Posterior cingulate gyrus (tissue), 11 donors: ENCODE measurements around the gene UNC119.
A peak's percentile ranks its signal among the peaks of the same experiment; 100 is the strongest.
"Not testable (repeated sequence)": the region's sequence is repeated elsewhere in the genome, so short reads cannot be mapped to it uniquely, and the experiment has no call there.

Experiments used
- DNase-seq, 10 donors: peaks; one replicate each; pipeline versions ENCODE4 v3.0.0 to v3.0.0-alpha.2; 2020 to 2021; ENCODE audit warnings: mixed read lengths in 3 of 10
- intact Hi-C: fragments of 100-400 bp; cut with DNase I; formaldehyde crosslinking; loops from one replicate; pipeline ENCODE4 v1.15.1; 2023

UNC119 gene

DNA sequence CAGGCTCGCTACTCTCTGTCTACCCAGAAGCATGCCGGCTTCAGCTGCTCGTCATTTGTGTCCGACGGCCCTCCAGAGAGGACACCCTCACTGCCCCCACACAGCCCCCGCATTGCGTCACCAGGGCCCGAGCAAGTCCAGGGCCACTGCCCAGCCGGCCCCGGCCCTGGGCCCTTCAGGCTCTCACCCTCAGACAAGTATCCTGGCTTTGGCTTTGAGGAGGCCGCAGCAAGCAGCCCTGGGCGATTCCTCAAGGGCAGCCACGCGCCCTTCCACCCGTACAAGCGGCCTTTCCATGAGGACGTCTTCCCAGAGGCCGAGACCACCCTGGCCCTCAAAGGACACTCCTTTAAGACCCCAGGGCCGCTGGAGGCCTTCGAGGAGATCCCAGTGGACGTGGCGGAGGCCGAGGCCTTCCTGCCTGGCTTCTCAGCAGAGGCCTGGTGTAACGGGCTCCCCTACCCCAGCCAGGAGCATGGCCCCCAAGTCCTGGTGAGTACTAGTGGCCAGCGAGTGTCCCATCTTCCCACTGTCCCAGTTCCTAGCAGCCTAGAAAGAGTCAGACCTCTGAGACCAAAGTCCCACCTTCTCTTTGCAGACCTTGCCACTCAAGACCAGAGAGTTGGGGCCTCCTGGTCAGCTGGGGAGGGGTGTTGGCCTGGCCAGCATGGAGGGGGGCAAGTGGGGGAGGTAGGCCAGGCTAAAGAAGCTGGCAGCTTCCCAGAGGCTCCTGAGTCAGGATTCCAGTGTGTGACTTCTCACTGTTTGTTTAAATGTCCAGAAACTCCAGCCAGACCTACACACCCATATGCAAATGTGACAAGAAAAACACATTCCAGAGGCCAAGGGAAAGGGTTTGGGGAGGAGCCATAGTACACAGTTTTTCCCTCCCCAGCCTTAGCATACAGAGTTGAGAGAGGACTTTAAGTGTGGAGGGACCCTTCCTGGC lies 27.7 kb downstream of the UNC119 start:
- peak in 2 of 10 donors; percentile 66 to 73 for DNase-seq
- intact Hi-C loops, result no loop called here

DNA sequence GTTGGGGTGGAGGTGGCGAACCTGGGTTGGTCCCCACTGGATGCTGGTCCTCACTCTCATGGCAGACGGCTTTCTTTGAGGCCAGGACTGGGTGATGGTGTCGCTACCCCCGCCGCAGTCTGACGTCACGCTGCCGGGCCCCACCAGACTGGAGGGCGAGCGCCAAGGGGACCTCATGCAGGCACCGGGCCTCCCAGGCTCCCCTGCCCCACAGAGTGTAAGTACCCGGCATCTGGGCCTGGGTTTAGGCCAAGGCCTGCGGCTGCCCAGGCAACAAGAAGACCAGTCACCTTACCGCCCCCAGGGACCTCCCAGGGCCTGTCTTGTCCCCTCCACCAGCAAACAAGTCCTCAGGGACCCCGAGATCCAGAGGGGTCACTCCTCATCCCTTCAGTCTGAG lies 28.5 kb downstream of the UNC119 start:
- peak in 2 of 10 donors; percentile 65 to 72 for DNase-seq
- intact Hi-C loops, result no loop called here

DNA sequence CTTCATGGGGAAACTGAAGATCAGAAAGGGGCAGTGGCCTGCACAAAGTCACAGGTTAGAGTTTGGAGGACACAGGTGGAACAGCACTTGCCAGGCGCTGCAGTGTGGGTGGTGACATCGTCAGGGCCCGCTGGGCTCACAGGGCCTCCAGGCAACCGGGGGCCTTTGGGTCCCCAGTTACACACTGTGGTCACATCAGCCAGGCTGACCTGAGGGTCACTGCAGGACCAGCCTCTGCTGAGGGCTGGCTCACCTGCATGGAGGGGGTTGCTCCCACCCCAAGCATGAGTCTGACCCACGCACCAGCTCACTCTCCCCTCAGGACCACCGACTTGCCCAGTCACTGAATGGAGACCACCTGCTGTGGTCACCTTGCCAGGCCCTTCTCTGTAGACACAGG lies 29.2 kb downstream of the UNC119 start:
- intact Hi-C loops, result no loop called here
- peak in 2 of 10 donors; percentile 45 to 74 for DNase-seq

DNA sequence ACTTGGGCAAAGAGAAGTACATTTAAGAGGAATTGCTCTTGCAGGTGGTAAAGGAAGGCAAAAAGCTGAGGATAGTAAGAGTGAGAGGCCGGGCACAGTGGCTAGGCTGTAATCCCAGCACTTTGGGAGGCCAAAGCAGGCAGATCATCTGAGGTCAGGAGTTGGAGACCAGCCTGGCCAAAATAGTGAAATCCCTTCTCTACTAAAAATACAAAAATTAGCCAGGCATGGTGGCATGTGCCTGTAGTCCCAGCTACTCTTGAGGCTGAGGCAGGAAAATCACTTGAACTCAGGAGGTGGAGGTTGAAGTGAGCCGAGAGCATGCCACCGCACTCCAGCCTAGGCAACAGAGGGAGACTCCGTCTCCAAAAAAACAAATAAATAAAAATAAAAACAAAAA lies 30.1 kb downstream of the UNC119 start:
- intact Hi-C loops, result not testable (repeated sequence)
- peak in 1 of 10 donors; percentile 24 for DNase-seq

DNA sequence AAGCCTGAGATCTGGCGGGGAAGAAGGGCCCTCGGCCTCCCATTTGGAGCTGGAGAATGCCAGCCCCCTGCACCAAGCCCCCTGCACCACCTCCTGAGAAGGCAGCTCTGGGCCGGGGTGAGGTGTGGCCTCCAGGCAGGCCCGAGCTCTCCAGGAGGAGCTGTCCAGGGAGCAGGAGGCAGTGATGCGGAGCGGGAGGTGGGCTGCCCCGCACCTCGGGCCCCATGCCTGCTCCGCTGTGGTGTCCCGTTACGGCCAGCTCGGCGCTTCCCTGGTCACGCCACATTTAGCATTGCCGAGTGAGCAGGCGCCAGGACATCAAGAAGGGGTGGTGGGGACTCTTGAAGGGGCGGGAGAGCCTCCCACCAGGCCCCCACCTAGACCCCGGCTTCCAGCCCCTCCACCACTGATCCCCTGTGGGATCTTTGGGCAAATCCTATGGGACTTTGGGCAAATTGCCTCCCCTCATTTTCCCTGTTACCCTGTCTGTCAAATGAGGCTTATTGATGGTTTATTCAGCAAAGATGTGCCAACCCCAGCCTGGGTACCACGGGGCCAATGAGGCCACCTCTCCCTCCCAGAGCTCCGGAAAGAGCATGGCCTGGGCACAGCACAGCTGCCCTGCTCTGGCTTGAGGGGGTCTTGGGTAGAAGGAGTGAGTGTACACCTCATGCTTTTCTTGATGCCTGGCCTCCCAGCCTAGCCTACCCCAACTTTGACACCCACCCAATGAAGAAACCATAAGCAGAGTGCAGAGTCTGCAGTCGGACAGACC lies 30.9 kb downstream of the UNC119 start:
- DNase-seq, result peak in 2 of 10 donors; percentile 62 to 64
- intact Hi-C loops, result no loop called here

DNA sequence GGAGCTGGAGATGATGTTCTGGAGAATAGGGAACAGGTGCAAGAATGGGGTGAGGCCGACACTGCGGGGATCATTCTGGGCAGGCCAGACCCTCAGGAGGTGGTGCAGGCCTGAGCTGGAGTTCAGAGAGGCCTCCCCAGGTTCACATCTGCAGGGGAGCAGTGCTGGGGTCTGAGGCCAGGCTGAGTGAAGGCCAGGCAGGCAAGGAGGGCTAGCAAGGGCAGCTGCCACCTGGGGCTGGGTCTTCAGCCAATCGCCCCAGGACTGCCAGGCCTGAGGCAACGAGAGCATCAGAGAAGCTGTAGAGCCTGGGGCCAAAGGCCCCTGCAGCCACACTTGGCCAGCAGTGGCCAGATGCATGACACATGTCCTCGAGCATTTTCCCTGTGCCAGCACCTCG lies 31.7 kb downstream of the UNC119 start:
- DNase-seq, result peak in 2 of 10 donors; percentile 35 to 67
- intact Hi-C loops, result no loop called here

DNA sequence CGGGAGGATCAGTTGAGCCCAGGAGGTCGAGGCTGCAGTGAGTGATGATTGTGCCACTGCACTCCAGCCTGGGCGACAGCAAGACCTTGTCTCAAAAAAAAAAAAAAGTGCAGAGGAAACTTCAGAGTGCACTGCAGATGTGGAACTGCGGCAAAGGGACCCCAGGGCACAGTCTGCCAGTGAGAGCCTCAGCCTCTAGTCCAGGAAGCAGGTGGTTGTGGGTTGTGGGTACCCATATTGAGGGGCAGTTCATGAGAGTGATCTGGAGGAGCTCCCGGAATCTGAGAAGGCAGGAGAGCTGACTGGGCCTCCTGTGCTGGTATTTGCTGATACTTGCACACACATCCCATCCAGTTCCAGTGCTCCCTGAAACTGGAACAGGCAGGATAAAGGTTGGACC lies 33.2 kb downstream of the UNC119 start:
- intact Hi-C loops, result no loop called here

DNA sequence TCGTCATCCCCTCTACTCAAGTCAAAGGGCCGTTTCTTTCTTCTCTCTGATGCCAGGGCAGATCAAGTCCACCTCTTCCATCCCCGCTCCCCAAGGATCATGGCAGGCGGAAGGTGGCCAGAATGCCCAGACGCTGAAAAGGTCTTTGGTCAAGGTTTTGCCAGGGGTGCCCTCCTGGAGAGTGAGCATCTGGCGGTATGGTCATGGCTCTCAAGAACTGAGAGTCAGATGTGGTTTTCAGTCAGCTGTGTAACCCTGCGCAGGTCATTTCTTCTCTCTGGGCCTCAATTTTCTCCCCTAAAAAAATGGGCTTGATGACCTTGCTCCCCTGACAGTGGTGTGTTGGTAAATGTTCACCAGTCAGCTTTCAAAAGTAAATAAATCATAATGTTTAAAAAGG lies 33.8 kb downstream of the UNC119 start:
- DNase-seq, result peak in 2 of 10 donors; percentile 12 to 38
- intact Hi-C loops, result no loop called here

More for the DNA sequence above, 33.2 kb downstream of the UNC119 start:
- peak in 2 of 10 donors; percentile 24 to 25 for DNase-seq

DNA sequence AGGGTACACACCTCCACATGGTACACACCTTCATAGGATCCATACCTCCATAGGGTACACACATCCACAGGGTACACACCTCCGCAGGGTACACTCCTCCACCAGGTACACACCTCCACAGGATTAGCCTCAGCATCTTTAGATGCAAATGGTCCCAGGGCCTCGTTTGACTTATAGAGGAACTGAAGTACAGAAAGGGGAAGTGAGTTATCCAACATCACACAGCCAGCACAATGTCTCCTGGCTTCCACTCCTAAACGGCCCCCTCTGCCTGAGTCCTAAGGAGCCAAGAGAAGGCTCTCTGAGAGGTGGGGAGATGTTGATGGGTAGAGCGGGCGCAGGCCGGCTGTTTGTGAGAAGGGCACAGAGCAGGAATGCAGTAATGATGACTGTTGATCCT lies 34.3 kb downstream of the UNC119 start:
- intact Hi-C loops, result no loop called here
- DNase-seq, result peak in 2 of 10 donors; percentile 11 to 25

DNA sequence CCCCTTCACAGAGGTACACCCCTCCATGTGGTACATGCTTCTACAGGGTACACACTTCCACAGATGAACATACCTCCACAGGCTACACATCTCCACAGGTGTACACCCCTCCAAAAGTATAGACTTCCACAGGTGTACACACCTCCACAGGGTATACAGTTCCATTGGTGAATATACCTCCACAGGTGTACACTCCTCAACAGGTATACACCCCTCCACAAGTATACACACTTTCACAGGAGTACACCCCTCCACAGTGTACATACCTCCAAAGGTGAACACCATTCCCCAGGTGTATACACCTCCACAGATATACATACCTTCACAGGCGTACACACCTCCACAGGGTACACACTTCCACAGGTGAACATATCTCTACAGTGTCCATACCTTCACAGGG lies 36.9 kb downstream of the UNC119 start:
- intact Hi-C loops, result no loop called here
- DNase-seq, result no peak

DNA sequence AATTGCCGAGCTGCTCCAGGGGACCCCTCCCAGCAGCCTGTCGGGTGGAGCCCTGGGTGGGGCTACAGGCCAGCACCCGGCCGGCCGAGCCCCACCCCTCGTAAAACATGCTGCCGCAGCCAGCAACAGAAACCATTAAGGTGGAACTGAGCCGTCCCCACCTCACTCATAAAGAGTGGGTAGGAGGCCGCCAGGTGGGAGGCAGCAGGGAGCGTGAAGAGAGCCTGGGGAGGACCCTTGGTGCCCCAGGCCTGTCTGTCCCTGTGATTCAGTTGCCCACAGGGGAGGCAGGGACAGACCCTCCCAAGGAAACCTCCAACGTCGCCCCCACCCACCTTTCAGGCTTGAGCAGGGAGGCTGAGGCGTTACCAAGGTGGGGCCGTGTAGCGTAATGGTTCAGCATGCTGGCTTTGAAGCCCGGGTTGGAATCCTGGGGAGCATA lies 37.8 kb downstream of the UNC119 start:
- DNase-seq, result peak in 2 of 10 donors; percentile 31 to 41
- intact Hi-C loops, result no loop called here

DNA sequence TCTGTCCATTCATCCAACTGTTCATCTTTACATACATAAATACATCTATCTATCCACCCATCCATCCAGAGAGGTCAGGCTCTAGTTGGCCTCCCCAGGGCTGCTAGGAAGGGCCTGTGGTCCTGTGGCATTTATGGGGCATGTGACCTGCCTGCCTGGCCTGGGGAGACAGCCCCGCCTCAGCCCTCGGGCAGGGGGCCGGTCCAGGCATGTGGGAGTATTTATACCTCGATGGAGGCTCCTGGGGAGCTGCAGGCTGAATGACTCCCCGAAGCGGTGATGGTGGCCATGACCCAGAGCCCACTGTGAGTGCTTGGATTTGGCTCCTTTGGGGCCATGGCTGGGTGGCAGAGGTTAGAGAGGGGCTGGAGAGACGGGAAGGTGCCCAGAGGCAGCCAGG lies 38.9 kb downstream of the UNC119 start:
- intact Hi-C loops, result no loop called here
- peak in 2 of 10 donors; percentile 31 to 41 for DNase-seq

DNA sequence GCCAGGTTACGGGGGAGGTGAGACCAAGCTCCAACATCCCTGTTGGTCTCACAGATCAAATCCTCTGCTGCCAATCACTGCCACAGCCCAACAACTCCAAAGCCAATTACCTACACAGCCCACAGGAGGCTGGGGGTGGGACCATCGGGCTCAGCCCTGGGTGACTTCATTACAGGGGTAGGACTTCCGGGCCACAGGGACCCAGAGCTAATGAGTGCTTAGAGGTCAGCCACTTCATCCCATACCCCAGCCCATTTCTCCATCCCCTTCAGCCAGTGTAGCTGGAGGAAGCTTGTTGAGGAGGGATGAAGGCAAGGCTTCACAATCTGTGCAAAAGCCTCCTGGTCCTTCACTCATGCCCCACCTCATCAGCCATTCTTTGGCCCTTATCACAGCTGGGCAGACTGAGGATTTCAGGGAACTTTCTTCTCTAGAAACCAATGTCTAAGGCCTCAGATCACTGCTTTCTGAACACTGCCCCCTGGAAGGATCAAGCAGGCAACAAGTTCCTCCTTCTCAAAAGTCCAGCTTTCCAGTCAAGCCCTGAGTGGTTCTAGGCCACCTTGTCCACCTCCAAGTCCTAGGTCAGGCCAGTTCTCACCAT lies 40.5 kb downstream of the UNC119 start:
- intact Hi-C loops, result no loop called here
- no peak for DNase-seq

DNA sequence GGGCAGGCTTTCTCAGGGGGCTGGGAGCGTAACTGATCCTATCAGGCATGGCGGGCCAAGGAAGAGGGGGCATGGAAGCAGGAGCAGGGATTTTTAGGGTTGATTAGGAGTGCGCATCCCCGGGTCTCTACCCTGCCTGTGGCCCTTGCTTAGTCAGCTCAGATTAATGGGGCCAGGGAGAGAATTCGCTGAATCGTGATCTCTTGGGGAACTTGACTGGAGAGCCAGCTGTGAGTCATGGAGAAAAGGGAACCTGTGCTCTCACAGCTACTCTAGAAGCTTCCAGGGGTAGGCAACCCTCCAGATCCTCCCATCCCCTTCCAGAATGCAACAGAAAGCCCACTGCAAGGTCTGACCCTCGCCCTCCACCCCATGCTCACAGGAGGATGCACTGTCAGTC lies 42.6 kb downstream of the UNC119 start:
- DNase-seq, result peak in 2 of 10 donors; percentile 18 to 66
- intact Hi-C loops, result no loop called here

DNA sequence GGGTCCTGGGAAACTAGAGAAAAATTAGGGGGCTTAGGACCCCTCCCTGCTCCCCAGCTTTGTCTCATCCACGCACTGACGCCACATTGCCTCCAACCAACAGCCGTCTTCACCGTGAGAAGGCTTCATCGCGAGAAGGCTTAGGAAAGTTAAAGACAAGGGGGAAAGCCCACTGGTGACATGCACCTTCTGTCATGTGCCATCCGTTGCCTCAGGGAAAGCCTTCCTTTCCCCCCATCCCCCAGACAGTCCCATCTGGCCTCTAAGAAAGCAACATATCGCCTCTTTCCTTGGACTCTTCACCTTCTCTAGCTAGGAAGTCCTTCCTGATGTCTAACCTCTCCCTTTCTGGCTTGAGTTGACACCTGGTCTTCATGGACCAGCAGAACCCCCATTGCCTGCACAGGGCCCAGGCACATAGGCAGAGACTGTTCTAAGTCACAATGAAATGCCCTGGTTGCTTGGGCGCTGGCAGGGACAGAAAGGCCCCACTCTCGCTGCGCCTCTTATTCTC lies 44.2 kb downstream of the UNC119 start:
- intact Hi-C loops, result no loop called here
- DNase-seq, result peak in 1 of 10 donors; percentile 14

DNA sequence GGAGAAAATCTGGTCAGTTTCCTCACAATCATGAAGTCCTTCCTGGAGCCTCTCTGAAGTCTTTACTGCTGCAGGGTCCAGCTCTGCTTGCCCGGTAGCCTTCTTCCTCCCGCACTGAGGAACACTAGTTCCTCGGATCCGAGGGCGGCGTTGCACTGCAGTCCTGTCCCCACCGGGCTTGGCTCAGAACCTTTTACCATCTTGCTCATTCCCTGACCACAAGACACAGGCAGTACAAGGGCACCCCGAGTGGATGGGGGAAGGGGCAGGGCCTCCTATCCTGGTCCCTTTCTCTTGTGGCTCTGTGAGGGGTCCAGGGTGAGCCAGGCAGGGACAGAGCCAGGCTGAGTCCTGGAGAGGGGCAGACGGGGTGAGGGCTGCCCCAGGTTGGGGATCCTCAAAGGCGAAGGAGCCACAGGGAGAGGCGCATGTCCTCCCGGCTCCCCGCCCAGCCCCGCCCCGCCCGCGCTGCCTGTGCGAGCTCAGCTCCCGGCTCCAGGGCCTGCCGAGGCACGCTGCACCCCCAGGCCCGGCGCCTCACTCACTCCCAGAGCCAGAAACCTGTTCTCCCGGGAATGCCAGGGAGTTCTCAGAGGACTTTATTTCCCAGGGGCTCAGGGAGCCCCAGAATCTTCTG lies 44.7 kb downstream of the UNC119 start:
- intact Hi-C loops, result no loop called here
- peak in 2 of 10 donors; percentile 53 to 59 for DNase-seq

DNA sequence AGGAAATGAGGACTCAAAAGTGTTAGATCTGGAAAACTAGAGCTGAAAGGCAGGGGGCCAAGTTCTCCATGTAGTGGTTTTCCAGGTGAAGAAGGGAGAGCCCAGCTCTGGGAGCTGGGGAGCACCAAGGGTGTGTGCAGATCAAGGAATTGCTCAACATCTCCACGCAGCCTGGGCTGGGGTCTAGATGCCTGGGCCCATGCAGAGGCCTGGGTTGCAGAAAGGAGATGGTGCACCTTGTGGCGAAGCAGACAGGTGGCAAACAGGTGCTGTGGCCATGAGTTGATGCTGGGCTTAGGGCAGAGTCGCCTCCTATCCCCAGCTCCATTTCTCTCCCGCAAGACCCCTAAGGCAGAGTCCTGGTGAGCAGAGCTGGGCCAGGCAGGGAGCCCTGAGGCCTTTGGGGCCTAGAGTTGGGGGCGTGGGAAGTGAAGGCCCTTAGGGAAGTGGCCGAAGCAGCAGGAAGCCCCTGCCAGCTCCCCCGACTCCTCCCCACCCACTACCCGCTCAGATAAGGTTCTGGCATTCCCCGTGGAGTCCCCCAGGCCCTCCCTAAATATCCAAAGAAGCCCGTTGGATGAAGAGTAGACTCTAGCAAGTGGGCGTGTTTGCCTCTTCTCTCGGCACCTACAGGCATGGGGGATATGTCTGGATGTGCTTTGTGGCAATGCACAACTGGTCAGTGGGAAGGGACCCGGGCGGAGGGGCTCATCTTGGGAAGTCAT lies 45.5 kb downstream of the UNC119 start:
- intact Hi-C loops, result no loop called here
- DNase-seq, result peak in 2 of 10 donors; percentile 43 to 55

DNA sequence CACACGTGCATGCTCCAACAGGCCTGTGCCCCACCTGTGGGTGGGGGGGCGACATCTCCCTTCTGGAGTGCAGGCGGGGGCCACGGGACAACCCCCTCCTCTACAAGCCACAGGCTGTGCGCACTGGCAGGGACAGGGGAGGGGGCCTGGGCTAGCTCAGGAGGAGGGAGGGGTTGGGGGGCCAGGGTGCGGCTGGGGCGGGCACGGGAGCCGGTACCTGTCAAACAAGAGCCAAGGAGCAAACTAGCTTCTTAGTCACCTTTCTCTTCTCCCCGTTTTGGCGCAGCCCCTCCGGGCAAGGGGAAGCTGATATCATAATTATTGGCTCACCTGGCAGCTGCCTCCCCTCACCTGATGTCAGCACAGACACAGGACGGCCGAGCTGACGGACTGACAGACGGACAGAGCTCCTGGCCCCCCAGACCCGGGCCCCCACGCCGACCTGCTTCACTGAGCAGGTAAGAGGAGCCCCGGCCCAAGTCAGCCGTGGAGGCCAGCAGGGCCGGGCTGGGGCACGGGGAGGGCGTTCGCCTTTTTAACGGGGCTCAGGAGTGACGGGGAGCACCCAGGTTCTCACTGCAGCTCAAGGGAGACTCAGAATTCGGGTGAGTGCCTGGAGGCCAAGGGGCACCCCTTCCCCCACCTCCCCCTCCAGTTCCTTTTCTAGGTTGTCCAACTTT lies 46.3 kb downstream of the UNC119 start, which contains the start of gene FOXN1:
TSS of gene FOXN1 (plus strand) at position 363 of the 680 bp plus-strand sequence. CDS start 17,622 bp downstream, outside the sequence.
- peak in 2 of 10 donors; percentile 46 to 72 for DNase-seq
- intact Hi-C loops, result no loop called here

DNA sequence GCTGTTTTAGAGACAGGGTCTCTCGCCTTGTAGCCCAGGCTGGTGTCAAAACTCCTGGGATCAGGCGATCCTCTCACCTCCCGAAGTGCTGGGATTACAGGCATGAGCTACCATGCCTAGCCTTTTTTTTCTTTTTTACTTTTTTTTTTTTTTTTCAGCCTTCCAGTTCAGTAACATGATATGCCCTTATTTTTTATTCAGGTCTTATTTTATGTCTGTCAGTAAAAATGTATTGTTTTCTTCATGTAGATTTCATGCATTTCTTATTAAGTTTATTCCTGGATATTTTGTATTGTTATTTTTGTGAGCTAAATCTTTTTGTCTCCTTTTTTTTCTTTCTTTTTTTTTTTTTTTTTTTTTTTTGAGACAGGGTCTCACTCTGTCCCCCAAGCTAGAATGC lies 49.0 kb downstream of the UNC119 start:
- DNase-seq, result peak in 1 of 10 donors; percentile 39
- intact Hi-C loops, result no loop called here
